Right lobe of liver (tissue), 6 donors: Measurements from ENCODE around the gene ADGRL3. TPM values are rescaled to one million over a fixed set of nuclear protein-coding genes. Genes with fewer than 3 reads are reported as not detected.

Experiments
- ATAC-seq, 4 donors: fragments of 200-7000 bp; cut with Tn5 transposase; one replicate each; pipeline ENCODE4 v1.9.1; 2020; ENCODE audit warnings: mild to moderate bottlenecking in 4 of 4, moderate library complexity in 4 of 4
- DNase-seq, 3 donors: peaks; one replicate each; pipeline ENCODE4 v3.0.0-alpha.2; 2020
- H3K27ac ChIP-seq, 3 donors: fragments of 200-600 bp; one replicate each; pipeline ENCODE4 v1.8.0; 2022
- H3K27me3 ChIP-seq, 2 donors: fragments of 200-600 bp; one replicate each; pipeline ENCODE4 v1.8.0; 2022
- H3K36me3 ChIP-seq, 4 donors: fragments of 200-600 bp; sonication (generic) in 1 of 4; one replicate each; pipeline versions ENCODE4 v1.5.1 to v1.8.0; 2017 to 2022; ENCODE audit warnings: control low read depth in 1 of 4
- H3K4me1 ChIP-seq, 4 donors: fragments of 200-600 bp; sonication (generic) in 1 of 4; one replicate each; pipeline versions ENCODE4 v1.5.1 to v1.8.0; 2017 to 2022; ENCODE audit warnings: control low read depth in 1 of 4
- H3K4me3 ChIP-seq, 3 donors: fragments of 200-600 bp; one replicate each; pipeline ENCODE4 v1.8.0; 2022
- H3K9me3 ChIP-seq, 4 donors: fragments of 200-600 bp; sonication (generic) in 1 of 4; one replicate each; pipeline versions ENCODE4 v1.5.1 to v1.8.0; 2017 to 2022; ENCODE audit warnings: control low read depth in 1 of 4
- POLR2A ChIP-seq: fragments of 450-650 bp; IDR thresholded peaks from one replicate; pipeline ENCODE4 v1.6.1; 2017; ENCODE audit warnings: antibody characterized with exemption, mild to moderate bottlenecking
- WGBS: methylation state at CpG from one replicate; pipeline ENCODE4 v1.1.6; 2018; ENCODE audit warnings: low coverage, low lambda C conversion rate; ENCODE audit not compliant: insufficient coverage; ENCODE audit errors: missing lambda C conversion rate; 5-methylcytosine and 5-hydroxymethylcytosine counted together
- intact Hi-C, 2 donors: fragments of 100-400 bp; cut with DNase I; formaldehyde crosslinking; loops; one replicate each; pipeline versions ENCODE4 v1.11.2 to v1.14.1; 2022
- total RNA-seq, 6 experiments: library from RNA; depleted of rRNA in 2 of 6; stranded (reverse); fragments of >200 nt in 2 of 6; fragmentation: NEBNext Ultra II Directional in 3 of 6; extraction: Animal tissue kit (Norgen Biotek cat#: 25700) in 3 of 6; gene quantifications; one replicate each; pipeline versions ENCODE4 v1.1.0 to v1.2.4, GENCODE V29; 2016 to 2023
- TF ChIP-seq, protein P1 (sequence below), 4 donors: fragments of 200-600 bp in 3 of 4; fragments of 450-650 bp in 1 of 4; IDR thresholded peaks; one replicate each; pipeline versions ENCODE4 v1.5.1 to v1.8.0; 2016 to 2022; ENCODE audit warnings: antibody characterized with exemption in 4 of 4, mild to moderate bottlenecking in 2 of 4
- donor health status: DM: no; HTN: yes; CAD: no.
- donor health status: DM: no; HTN: no; CAD: no.
- donor health status: DM: no; HTN: no; CAD: no.
- donor health status: DM: no; HTN: yes; CAD: no.
- donor health status: DM: no; HTN: yes; CAD: no.

The ADGRL3 gene
- total RNA-seq, 6 experiments from 2014 or later: 0.06 to 1.1 (median 0.35) TPM

- Histone ChIP-seq H3K27ac (no peak overlapping the region), H3K4me1 (no peaks in the 10 kb centered on the region), H3K9me3 (no peaks in the 10 kb centered on the region), H3K27me3 (no peaks in the 10 kb centered on the region), H3K4me3 (no peak overlapping the region), H3K36me3 (no peaks in the 10 kb centered on the region)
- intact Hi-C loops: no loop called here
- 43% methylated on average over 2 of the region's 2 CpGs for WGBS
- ATAC-seq (no peak), DNase-seq (no peak)
- TF ChIP-seq, protein P1, sequence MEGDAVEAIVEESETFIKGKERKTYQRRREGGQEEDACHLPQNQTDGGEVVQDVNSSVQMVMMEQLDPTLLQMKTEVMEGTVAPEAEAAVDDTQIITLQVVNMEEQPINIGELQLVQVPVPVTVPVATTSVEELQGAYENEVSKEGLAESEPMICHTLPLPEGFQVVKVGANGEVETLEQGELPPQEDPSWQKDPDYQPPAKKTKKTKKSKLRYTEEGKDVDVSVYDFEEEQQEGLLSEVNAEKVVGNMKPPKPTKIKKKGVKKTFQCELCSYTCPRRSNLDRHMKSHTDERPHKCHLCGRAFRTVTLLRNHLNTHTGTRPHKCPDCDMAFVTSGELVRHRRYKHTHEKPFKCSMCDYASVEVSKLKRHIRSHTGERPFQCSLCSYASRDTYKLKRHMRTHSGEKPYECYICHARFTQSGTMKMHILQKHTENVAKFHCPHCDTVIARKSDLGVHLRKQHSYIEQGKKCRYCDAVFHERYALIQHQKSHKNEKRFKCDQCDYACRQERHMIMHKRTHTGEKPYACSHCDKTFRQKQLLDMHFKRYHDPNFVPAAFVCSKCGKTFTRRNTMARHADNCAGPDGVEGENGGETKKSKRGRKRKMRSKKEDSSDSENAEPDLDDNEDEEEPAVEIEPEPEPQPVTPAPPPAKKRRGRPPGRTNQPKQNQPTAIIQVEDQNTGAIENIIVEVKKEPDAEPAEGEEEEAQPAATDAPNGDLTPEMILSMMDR (IDR thresholded peaks at IDR 0.05): no peak
- no peak for TF ChIP-seq POLR2A
Measured at GRCh38 chr4:61389640-61390039, 189.5 kb downstream of the ADGRL3 start.

DNA sequence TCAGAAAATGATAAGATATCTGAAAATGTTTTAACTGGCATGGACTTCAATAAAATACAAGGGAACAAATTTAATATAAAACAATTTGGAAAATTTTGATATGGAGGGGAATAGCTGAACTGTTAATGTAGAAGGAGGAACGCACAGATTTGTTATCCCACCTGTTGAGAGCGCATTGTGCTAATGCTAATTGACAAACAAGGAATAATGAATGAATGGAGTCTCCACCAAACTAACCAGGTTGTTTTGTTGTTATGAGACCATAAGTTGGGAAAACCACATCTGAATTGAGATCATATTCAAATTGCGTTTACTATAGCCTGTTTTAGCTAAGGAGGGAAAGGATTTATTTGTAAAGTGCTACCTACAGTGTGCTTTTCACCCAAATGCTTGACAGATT, 195.6 kb downstream of the ADGRL3 start:
- Histone ChIP-seq H3K4me1 (no peaks in the 10 kb centered on the region), H3K36me3 (no peaks in the 10 kb centered on the region), H3K4me3 (no peak overlapping the region), H3K9me3 (no peaks in the 10 kb centered on the region), H3K27ac (no peak overlapping the region), H3K27me3 (no peaks in the 10 kb centered on the region)
- WGBS: 63% methylated on average over 3 of the region's 3 CpGs
- ATAC-seq (no peak), DNase-seq (no peak)
- intact Hi-C loops: no loop called here
- no peak for TF ChIP-seq POLR2A
- TF ChIP-seq, protein P1 (IDR thresholded peaks at IDR 0.05): no peak

DNA sequence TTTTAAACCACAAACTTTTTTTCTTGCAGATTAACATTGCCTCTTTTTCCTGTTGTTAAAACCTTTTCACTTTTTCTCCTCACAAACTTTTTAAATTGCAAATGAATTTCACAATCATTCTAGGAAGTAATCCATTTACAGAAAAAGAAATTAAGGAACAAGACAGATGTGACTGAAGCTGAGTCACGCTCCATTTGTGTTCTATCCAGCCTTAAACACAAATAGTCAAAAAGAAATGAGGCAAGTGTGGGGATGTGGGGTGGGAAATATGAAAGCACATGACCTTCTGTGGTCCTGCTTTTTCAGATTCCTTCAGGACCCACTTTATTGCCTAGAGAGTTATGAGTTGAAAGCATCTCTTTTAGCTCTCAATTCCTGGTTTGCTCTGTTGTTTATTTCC, 197.0 kb downstream of the ADGRL3 start:
- Histone ChIP-seq H3K27me3 (no peaks in the 10 kb centered on the region), H3K4me1 (no peaks in the 10 kb centered on the region), H3K27ac (no peak overlapping the region), H3K4me3 (no peak overlapping the region), H3K36me3 (no peaks in the 10 kb centered on the region), H3K9me3 (no peaks in the 10 kb centered on the region)
- intact Hi-C loops: no loop called here
- ATAC-seq (no peak), DNase-seq (no peak)
- 17% methylated on average over 1 of the region's 1 CpG for WGBS
- TF ChIP-seq, protein P1 (IDR thresholded peaks at IDR 0.05): no peak
- TF ChIP-seq POLR2A: no peak

DNA sequence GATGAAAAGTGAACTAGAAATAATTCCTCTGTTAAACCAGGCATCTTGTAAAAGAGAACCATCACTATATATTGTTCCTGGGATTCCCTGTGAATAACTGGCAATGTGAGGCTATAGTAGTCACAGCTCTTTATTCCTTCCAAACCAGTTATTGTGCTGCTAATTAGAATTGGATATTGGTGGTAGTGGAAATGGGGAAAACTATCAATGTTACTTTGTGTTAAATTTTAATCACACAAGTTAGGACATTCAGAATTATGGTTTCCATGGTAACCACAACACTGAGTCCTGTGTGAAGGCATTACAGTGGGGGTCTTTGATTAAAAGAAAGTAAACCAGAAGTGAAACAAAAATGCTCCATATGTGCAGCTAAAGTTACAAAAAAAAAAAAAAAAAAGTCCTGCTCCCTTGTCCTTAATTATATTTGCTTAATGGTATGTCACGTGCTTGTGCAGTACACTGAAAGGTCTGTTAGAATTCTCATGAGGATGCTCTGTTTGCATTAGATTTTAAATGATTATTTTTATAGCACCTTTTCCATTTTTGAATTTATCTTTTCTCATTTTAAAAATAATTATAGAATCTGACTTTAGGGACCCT, 200.4 kb downstream of the ADGRL3 start:
- no peaks in the 10 kb centered on the region for H3K9me3 ChIP-seq
- H3K4me1 ChIP-seq: no peaks in the 10 kb centered on the region
- intact Hi-C loops: no loop called here
- H3K27ac ChIP-seq: no peak overlapping the region
- TF ChIP-seq, protein P1 (IDR thresholded peaks at IDR 0.05): no peak
- no peak for TF ChIP-seq POLR2A
- DNase-seq (no peak), ATAC-seq (no peak)
- 61% methylated on average over 1 of the region's 1 CpG for WGBS
- H3K4me3 ChIP-seq: no peak overlapping the region
- H3K27me3 ChIP-seq: no peaks in the 10 kb centered on the region
- no peaks in the 10 kb centered on the region for H3K36me3 ChIP-seq

- TF ChIP-seq, protein P1 (IDR thresholded peaks at IDR 0.05): no peak
- no peak for TF ChIP-seq POLR2A
- no peak overlapping the region for H3K27ac ChIP-seq
- DNase-seq: no peak
- H3K4me1 ChIP-seq: no peaks in the 10 kb centered on the region
- no peak overlapping the region for H3K4me3 ChIP-seq
- no peak for ATAC-seq
- no peaks in the 10 kb centered on the region for H3K36me3 ChIP-seq
- no peaks in the 10 kb centered on the region for H3K9me3 ChIP-seq
- H3K27me3 ChIP-seq: no peaks in the 10 kb centered on the region
- intact Hi-C loops: no loop called here
Measured at GRCh38 chr4:61401771-61402170, 201.6 kb downstream of the ADGRL3 start.
